Left renal cortex interstitium (tissue), 4 donors: ENCODE data around the gene ILK. TPM values are rescaled to one million over a fixed set of nuclear protein-coding genes. Genes with fewer than 3 reads are reported as not detected.

ENCODE experiments used
- DNase-seq, 4 donors: peaks; one replicate each; pipeline ENCODE4 v3.0.0-alpha.2; 2013; ENCODE audit warnings: low read depth in 4 of 4, low spot score in 2 of 4, missing footprints in 1 of 4
- polyA plus RNA-seq, 4 donors: library from polyadenylated mRNA; unstranded; fragments of 120-200 nt; gene quantifications; one replicate each; pipeline ENCODE4 v1.2.1, GENCODE V29; 2013; ENCODE audit not compliant: insufficient read length in 4 of 4

Gene ILK
- polyA plus RNA-seq, 4 donors: 154 to 165 (median 158) TPM

DNA sequence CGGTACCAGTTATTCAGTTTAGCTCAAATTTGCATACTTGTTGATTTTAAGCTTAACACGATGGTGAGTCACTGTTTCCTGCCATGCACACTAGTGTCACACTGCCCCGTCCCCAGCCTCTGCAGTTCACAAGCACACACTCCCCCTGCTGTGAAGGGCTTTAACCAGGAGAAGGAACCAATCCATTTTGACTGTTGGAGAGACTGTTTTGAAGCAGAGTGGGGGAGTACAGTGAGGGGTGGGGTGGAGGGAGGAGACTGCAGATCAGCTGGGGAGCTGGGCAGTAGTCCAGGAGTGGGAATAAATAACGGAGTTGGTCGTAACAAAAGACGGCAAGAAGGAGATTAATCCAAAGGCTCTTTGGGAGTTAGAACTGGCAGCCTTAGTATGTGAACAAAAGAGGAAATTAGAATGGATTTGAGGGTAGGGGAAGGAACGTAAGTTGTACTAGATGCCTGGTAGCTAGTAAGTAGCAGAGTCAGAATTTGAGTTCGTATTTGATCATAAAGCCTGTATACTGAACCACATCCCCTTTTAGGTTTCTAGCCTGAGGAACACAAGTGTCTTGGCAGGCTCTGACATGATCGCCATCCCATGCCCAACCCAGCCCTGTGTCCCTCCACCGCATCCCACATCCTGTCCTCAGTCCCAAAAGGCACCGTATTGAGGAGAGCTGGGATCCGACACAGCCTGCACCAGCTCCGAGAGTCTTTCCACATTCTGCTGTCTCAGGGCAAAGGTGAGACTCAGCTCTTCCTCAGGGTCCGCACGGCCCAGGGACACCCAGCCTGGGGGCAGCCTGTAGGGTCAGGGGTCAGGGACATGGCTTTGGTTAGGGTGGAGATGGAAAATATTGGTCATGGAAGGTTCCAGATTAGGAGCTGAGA, 14.8 kb downstream of the ILK start:
- peak in 1 of 4 donors; percentile 64 for DNase-seq

DNA sequence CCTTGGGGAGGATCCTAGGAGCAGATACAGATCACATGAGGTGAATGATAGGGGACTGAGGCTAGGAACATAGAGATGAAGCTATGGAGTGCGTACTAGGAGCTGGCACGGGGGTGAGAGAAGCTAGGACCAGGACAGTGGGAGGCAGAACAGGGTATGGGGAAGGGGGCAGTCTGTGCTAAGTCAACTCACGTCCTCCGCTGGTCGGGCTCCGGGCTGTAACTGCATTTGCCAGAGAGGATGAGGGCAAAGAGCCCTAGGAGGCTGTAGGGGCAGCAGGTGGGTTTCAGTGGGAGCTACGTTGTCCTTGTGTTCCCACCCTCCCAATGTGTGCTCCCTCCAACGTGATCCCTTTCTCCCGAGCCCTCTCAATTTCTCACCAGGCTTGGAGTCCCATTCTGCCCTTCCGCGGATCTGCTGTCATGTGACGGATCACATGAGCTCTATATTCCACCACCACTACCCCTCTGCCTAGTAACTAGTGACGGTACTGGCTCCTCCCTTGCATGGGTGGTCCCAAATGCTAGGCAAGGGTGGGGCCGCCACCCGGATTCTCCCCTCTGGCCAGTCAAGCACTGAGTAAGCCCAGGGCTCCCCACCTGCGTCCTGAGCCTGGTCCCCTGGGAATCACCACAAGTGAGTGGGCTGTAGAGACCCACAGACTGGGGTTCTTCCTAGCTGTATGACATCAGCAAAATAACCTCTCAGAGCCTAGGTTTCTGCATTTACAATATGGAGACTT, 15.6 kb downstream of the ILK start, which contains the start of gene TPP1:
Gene TPP1 (minus strand): TSS at position 419 of the 742 bp plus-strand sequence. CDS start 22 bp downstream, at position 397.
- peak in 3 of 4 donors; percentile 89 to 96 (median 91) for DNase-seq

DNA sequence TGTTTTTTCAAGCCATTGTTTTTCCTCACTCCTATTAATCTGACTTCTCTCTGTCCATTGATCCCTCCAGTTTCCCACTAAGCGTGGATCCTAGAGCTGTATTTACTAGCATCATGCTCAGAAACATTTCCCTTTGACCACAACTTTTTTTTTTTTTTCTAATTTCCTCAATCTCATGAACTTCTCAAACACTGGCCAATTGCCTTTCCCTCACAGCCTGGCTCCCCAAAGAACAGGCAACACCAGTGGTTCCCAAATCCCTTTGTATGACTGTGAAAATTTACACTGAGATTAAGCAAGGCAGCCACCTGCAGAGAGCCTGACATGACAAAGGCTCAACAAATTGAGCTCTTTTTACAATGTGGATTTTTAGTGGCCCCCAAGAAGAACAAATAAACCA, 17.1 kb downstream of the ILK start:
- DNase-seq: no peak

DNA sequence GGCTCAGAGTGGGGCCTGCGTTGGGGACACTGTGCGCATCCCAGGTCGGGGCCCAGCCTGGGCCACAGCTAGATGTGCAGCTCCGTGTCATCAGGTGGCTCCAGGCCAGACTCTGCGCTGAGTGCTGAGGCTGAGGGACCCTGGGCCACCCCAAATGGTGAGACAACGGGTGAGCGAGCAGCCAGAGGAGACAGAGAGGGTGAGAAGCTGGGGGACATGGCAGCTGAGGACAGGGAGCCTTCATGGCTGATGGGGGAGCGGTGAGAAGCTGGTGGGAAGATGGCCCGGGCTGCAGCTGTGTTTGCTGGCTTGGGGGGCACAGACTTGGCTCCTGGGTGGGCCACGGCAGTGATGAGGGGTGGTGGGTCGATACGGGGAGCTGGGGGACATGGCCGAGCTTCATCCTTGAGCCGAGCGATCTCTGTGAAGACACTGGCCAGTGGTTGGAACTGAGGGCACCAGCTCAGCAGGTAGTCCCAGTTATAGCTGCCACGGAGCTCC, 18.2 kb downstream of the ILK start:
- no peak for DNase-seq

DNA sequence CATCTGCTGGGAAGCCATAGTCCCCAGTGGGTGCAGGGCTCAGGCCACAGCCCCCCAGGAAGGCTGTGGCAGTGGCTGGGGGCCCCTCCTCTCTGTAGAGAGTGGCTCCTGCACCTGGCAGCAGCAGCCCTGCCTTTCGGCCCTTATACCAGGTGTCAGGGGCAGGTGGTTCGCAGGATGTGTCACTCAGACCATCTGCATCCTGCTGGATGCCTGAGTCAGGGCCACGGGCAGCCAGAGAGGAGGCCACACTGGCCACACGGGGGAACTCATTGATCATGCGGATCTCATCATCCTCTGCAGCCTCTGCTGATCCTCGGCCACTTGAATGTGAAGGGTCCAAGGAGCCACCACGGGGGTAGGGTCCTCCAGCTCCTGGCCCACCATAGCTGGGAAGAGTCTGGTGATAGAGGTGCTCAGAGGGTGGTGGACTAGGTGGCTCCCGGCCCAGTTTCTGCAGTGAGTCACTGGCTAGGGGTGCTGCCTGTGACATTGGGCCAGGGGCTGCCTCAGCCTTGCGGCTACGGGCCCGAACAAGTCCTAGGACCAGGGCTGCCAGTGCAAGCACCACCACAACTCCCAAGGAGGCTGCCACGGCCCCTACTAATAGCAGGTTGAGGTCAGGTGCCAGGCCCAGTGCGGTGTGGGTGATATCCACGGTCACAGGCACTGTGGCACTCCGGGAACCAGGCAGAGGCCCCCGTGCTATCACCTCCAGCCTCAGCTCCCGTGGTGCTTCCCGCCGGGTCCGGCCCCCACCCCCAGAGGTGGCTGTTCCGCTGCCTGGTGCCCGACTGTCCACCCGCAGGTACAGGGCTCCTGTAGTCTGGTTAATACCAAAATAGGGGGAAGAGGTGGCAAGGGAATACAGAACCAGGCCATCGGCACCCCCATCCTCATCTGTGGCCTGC, 18.9 kb downstream of the ILK start:
- no peak for DNase-seq

DNA sequence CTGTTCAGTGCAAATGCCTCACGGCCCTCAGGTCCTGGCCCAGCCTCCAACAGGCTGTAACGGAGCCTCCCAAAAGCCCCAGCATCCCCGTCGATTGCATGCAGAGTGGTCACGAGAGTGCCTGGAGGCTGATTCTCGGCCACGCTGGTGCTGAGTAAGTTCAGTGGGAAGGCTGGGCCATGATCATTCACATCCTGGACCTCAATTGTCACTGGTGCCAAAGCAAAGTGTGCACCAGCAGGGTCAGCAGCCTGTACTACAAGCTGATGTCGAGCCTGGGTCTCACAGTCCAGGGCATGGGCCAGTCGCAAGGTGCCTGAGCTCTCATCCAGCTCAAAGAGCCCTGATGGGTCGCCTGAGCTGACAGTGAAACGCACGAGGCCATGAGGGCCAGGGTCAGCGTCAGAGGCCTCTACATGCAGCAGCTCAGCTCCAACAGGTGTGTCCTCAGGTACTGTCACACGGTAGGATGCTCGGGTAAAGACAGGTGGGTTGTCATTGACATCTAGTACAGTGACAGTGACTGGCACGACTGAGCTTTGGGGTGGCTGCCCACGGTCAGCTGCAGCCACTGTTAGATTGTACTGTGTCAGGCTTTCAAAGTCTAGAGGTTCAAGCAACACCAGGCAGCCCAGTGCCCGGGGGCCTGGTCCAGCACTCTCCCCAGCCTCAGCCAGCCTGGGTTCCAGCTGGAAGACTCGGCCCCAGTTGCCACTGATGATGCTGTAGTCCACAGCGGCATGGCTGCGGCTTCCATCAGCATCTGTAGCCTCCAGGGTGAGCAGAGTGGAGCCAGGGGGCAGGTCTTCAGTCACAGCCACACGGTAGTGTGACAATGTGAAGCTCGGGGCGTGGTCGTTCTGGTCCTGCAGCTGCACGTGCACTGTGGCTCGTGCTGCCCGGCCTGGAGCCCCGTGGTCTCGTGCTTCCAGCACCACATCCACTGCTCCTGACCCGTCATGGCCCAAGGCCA, 20.1 kb downstream of the ILK start:
- no peak for DNase-seq

DNA sequence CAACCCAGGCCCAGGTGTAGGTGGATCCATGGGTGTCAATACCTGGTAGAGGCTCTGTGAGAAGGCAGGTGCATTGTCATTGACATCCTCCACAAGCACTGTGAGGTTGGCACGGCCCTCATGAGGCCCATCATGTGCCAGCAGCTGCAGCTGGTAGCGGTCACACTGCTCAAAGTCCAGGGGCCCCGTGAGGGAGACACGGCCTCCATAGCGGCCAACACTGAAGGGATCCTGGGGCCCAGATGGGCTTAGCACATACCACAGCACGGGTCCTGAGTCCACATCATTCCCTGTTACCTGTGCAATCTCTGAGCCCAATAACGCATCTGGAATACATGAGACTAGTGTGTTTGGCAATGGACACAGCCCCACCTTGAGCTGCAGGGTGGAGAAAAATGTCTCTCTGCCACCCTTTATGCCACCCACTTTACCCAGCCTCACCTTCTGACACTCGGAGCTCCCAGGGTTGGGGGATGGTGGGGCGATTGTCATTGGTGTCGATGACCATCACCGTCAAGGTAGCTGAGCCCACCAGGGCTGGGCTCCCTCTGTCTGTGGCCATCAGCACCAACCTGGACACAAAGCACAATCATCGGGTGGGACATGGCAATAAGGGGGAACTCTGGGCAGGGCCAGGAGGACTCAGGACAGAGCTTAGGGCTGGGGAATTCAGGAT, 21.7 kb downstream of the ILK start:
- no peak for DNase-seq

DNA sequence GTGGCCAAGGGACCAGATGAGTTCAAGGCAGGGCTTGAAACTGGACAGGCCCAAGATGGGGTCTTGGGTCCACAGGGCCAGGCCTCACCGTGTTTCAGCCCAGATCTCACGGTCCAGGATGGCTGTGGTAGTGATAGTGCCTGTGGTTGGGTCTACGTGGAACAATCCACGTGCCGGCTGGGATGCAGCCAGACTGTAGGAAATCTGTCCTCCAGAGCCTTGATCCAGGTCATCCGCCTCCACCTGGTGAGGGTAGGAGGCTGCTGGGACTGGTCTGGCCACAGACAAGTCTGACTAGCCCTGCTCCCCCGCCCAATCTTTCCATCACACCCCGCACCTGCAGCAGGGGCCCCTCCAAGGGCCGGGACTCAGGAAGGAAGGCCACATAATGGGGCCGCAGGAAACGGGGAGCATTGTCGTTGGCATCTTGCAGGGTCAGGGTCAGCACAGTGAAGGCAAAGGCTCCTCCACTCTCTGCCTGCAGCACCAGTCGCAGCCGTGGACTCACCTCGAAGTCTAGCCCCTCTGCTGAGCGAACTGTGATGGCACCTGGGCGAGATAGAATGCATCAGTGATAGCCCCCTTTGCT, 22.4 kb downstream of the ILK start:
- DNase-seq: no peak

DNA sequence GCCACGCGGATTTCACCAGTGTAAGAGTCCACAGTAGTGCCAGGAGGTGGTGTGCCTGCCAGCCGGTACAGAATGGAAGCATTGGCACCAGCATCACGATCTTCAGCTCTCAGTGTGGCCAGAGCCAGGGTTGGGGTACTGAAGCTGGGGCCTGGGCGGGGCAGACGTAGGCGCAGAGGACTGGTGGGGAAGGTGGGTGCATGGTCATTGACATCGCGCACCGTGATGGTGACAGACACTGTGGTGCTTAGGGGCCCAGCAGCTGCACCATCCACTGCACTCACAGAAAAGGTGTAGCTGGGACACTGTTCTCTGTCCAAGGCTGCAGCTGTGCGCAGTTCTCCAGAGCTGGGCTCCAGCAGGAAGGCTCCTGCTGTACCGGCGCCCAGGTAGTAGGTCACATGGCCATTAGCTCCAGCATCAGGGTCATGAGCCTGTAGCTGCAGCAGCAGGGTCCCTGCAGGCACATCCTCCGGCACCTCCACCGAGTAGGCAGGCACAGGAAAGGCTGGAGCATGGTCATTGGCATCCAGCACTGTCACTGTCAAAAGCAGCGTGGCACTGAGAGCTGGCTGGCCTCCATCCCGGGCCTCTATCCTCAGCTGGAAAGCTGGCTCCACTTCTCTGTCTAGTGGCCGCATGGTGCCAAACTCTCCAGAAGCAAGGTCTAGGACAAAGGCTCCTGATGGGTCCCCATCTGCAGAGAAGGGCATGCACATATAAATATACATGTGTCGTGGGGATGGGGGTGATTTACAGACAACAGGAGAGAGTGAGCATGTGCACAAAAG, 23.6 kb downstream of the ILK start:
- no peak for DNase-seq

DNA sequence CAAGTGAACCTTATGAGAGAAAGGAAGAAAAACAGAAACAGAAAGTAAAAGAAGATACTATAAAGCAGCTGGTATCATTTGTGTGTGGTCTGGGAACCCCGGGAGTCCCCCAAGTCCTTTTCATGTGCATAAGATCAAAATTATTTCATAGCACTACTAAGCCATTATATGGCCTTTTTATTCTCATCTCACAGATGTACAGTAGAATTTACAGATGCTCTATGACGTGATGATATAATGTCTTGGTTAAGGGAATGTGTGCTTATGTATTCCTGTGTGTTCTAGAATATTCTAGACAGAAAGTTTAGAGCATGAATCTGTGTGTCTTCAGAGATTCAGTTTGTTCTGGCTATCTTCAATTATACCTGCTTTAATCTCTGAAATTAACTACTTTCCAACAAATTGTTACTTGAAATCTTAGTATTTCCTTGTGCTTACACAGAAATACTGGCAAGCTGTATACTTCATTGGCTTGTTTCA, 24.2 kb downstream of the ILK start:
- DNase-seq: no peak

DNA sequence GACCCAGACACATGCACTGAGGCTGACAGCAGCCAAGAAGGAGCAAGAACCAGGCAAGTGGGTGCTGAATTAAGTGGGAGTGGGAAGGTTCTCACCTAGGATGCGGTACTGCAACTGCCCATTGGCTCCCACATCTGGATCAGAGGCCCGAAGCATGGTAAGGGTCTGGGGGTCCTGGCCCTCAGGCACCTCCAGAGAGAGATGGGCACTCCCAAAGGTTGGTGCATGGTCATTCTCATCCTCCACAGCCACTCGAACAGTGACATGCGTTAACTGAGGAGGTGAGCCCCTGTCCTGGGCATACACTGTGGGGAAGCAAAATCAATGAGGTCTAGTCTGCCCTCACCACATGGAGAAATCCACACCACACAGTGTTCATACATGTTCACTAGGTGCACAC, 25.0 kb downstream of the ILK start:
- no peak for DNase-seq

DNA sequence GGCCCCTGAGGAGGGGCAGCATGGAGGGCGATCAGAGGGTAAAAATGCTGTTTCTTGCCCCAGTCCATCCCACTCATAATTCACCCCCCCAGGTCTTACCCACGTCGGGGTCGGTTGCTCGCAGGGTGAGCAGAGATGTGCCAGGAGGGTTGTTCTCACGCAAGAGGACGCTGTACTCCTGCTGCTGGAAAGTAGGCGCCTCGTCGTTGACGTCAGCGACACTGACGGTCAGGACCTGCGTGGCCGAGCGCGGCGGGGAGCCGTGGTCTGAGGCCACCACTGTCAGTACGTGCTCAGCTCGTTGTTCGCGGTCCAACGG, 26.0 kb downstream of the ILK start:
- DNase-seq: no peak

DNA sequence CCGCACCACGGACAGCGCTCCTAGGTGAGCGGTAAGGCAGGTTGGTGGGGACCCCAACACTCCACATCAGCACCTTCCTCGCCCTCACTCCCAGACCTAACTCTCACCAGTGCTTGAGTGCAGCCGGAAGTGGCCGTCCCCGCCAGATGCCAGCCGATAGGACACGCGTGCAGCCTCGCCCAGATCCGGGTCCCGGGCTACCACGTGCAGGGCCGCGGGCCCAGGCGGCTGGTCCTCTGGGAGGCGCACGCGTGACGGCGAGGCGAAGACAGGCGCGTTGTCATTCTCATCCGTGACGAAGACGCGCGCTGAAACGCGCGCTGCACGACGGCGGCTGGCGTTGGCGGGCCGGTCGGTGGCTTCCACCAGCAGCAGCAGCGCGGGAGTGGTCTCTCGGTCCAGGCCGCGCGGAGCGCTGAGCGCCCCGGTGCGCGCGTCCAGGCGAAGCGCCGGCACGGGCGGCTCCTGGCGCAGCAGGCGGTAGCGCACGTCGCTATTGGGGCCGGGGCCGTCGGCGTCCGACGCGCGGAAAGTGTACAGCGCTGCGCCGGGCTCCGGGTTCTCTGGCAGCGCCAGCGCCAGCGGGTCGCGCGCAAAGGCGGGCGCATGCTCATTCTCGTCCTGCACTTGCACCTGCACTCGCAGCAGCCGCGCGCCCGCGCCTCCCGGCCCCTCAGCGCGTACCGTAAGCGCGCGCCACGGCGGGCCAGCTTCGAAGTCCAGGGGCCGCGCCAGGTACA, 26.5 kb downstream of the ILK start:
- no peak for DNase-seq

DNA sequence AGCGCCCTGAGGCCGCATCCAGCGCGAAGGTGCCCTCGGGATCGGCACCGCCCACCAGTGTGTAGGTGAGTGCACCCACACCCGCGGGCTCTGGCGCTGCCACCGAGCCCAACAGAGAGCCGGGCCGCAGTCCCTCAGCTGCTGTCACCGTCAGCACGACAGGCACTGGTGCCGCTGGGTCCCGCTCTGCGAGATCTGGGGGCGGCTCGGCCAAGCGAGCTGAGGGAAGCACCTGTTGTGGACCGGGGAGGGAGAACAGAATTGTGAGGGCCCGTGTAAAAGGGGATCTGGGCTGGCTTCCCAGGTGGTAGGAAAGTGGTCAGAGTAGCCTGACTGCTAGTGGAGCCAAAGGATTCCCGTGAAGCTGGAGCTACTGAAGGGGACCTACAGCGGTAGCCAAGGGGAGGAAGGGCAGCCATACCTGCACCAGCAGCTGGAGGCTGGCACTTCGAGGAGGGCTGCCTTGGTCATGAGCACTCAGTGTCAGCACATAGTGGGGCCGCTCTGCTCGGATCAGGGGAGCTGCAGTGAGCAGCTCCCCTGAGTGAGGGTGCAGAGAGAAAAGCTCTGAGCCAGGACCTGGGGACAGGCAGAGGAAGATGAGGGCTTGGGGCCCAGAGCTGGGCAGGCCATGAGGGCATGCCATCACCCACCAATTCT, 27.2 kb downstream of the ILK start:
- no peak for DNase-seq

DNA sequence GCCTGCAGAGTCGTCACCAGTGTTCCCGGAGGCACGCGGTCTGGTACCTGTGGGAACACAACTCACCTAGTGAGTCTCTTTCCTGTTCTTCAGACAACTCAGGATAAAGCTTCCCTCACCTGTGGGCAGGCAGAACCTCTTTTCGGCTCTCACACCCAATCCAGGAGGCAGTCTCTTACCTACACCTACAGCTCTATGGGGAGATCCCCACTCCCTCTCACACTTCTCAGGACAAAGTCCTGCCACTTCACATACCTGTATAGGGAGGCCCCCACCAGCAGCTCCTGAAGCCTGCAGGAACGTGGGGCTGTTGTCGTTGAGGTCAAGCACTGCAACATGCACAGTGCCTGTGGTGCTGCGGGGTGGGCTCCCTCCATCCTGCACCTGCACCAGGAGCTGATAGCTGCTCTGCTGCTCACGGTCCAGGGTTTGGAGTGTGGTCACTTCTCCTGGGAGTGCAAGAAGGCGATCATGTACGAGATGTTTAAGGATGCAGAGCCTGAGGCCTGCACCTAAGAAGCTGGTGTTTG, 27.9 kb downstream of the ILK start:
- no peak for DNase-seq
